Erythroblast (primary cell): Measurements from ENCODE around the gene MCF2L2.

Source experiments
- GATA1 ChIP-seq: IDR thresholded peaks from 2 replicates; pipeline ENCODE4 v1.6.1; 2011; ENCODE audit warnings: low read depth, mild to moderate bottlenecking, control low read depth, low read length, moderate library complexity
- POLR2A ChIP-seq: IDR thresholded peaks from 2 replicates; pipeline ENCODE4 v1.6.1; 2011; ENCODE audit warnings: mild to moderate bottlenecking, low read length

- no peak for TF ChIP-seq POLR2A
- TF ChIP-seq GATA1, result no peak
Observed at GRCh38 chr3:183449791-183450190, 21.4 kb upstream of the MCF2L2 start.
